NOMO-1 treated with dmso at 0.1 percent for 144 hours (cell line): ENCODE results near the gene PPM1K.
"Not testable (repeated sequence)": the region's sequence is repeated elsewhere in the genome, so short reads cannot be mapped to it uniquely, and the experiment has no call there.

ENCODE experiments used
- DNase-seq: peaks from one replicate; lab custom pipeline; 2025; ENCODE audit not compliant: unreplicated experiment; lab: John Stamatoyannopoulos, UW

The PPM1K gene

GRCh38 chr4:88284439-88285234, at the start of gene PPM1K:
Gene PPM1K, minus strand, starts transcription at chr4:88284561. Its CDS starts 5,978 bp downstream, at chr4:88278583.
- DNase-seq: peak; percentile 98

- no peak for DNase-seq
Observed at GRCh38 chr4:88333741-88334405, 49.5 kb upstream of the PPM1K start.

- DNase-seq: no peak
Observed at GRCh38 chr4:88327665-88328064, 43.3 kb upstream of the PPM1K start.

GRCh38 chr4:88320780-88321373, 36.5 kb upstream of the PPM1K start:
- peak; percentile 76 for DNase-seq

- no peak for DNase-seq
Observed at GRCh38 chr4:88320224-88320779, 35.9 kb upstream of the PPM1K start.

GRCh38 chr4:88318751-88319350, 34.5 kb upstream of the PPM1K start:
- no peak for DNase-seq

- DNase-seq: no peak
Observed at GRCh38 chr4:88315460-88316017, 31.2 kb upstream of the PPM1K start.

GRCh38 chr4:88313088-88313624, 28.8 kb upstream of the PPM1K start:
- not testable (repeated sequence) for DNase-seq

- DNase-seq: no peak
Observed at GRCh38 chr4:88308587-88308986, 24.2 kb upstream of the PPM1K start.

GRCh38 chr4:88297725-88298454, 13.5 kb upstream of the PPM1K start:
- DNase-seq: no peak

GRCh38 chr4:88297212-88297516, 12.8 kb upstream of the PPM1K start:
- DNase-seq: no peak

- DNase-seq: no peak
Observed at GRCh38 chr4:88296413-88297211, 12.3 kb upstream of the PPM1K start.

GRCh38 chr4:88295656-88296055, 11.3 kb upstream of the PPM1K start:
- no peak for DNase-seq

GRCh38 chr4:88291003-88291402, 6.6 kb upstream of the PPM1K start:
- no peak for DNase-seq

- DNase-seq: no peak
Observed at GRCh38 chr4:88286897-88287296, 2.5 kb upstream of the PPM1K start.

GRCh38 chr4:88285235-88285653, 883 bp upstream of the PPM1K start:
- no peak for DNase-seq

- peak; percentile 48 for DNase-seq
Observed at GRCh38 chr4:88283661-88284438, 511 bp downstream of the PPM1K start.

- no peak for DNase-seq
Observed at GRCh38 chr4:88280228-88280795, 4.0 kb downstream of the PPM1K start.
